ENCODE results near the gene GRB7.

The GRB7 gene

GRCh38 chr17:39729280-39729851 lies 8.4 kb upstream of the GRB7 start:
- DNase-seq (ENCODE audit: low read depth) = no peak

GRCh38 chr17:39730095-39730921 lies 7.4 kb upstream of the GRB7 start, which contains the start of gene MIEN1:
TSS of gene MIEN1 (minus strand) at chr17:39730532. CDS start at chr17:39730495, 37 bp downstream.
- no peak for DNase-seq (ENCODE audit: low read depth)
- peak within 1 kb of the TSS; percentile 79 for H3K4me3 ChIP-seq (ENCODE audit: low read depth, low read length)

More at GRCh38 chr17:39729280-39729851, 8.4 kb upstream of the GRB7 start:
- peak overlapping the region; percentile 79 for H3K4me3 ChIP-seq (ENCODE audit: low read depth, low read length)

- DNase-seq (ENCODE audit: low read depth) = no peak
- H3K4me3 ChIP-seq (ENCODE audit: low read depth, low read length) = no peak overlapping the region
Observed at GRCh38 chr17:39732586-39732985, 5.2 kb upstream of the GRB7 start.

GRCh38 chr17:39735882-39736281 lies 1.9 kb upstream of the GRB7 start:
- no peak for DNase-seq (ENCODE audit: low read depth)
- no peak overlapping the region for H3K4me3 ChIP-seq (ENCODE audit: low read depth, low read length)

- DNase-seq (ENCODE audit: low read depth) = no peak
Observed at GRCh38 chr17:39736319-39737165, 1.2 kb upstream of the GRB7 start.

GRCh38 chr17:39737206-39737759 lies 455 bp upstream of the GRB7 start:
- DNase-seq (ENCODE audit: low read depth) = no peak
- no peak overlapping the region for H3K4me3 ChIP-seq (ENCODE audit: low read depth, low read length)

More at GRCh38 chr17:39736319-39737165, 1.2 kb upstream of the GRB7 start:
- H3K4me3 ChIP-seq (ENCODE audit: low read depth, low read length) = no peak overlapping the region

- no peak overlapping the region for H3K4me3 ChIP-seq (ENCODE audit: low read depth, low read length)
- DNase-seq (ENCODE audit: low read depth) = no peak
Observed at GRCh38 chr17:39738568-39738901, 797 bp downstream of the GRB7 start.

- no peak overlapping the region for H3K4me3 ChIP-seq (ENCODE audit: low read depth, low read length)
- DNase-seq (ENCODE audit: low read depth) = no peak
Observed at GRCh38 chr17:39738983-39739884, 1.5 kb downstream of the GRB7 start.

GRCh38 chr17:39739885-39740356 lies 2.2 kb downstream of the GRB7 start:
- no peak overlapping the region for H3K4me3 ChIP-seq (ENCODE audit: low read depth, low read length)
- no peak for DNase-seq (ENCODE audit: low read depth)

GRCh38 chr17:39740357-39741111 lies 2.8 kb downstream of the GRB7 start:
- H3K4me3 ChIP-seq (ENCODE audit: low read depth, low read length) = no peak overlapping the region
- no peak for DNase-seq (ENCODE audit: low read depth)

GRCh38 chr17:39742126-39742855 lies 4.6 kb downstream of the GRB7 start:
- H3K4me3 ChIP-seq (ENCODE audit: low read depth, low read length) = no peak overlapping the region
- no peak for DNase-seq (ENCODE audit: low read depth)

GRCh38 chr17:39742856-39743436 lies 5.2 kb downstream of the GRB7 start:
- no peak for DNase-seq (ENCODE audit: low read depth)
- H3K4me3 ChIP-seq (ENCODE audit: low read depth, low read length) = no peak overlapping the region

- H3K4me3 ChIP-seq (ENCODE audit: low read depth, low read length) = no peak overlapping the region
- DNase-seq (ENCODE audit: low read depth) = no peak
Observed at GRCh38 chr17:39744075-39744835, 6.5 kb downstream of the GRB7 start.

GRCh38 chr17:39744836-39745215 lies 7.1 kb downstream of the GRB7 start:
- DNase-seq (ENCODE audit: low read depth) = no peak
- H3K4me3 ChIP-seq (ENCODE audit: low read depth, low read length) = no peak overlapping the region

- H3K4me3 ChIP-seq (ENCODE audit: low read depth, low read length) = no peak overlapping the region
Observed at GRCh38 chr17:39745335-39746144, 7.8 kb downstream of the GRB7 start.

GRCh38 chr17:39746145-39746461 lies 8.4 kb downstream of the GRB7 start:
- H3K4me3 ChIP-seq (ENCODE audit: low read depth, low read length) = no peak overlapping the region
- no peak for DNase-seq (ENCODE audit: low read depth)

More at GRCh38 chr17:39745335-39746144, 7.8 kb downstream of the GRB7 start:
- DNase-seq (ENCODE audit: low read depth) = no peak
